B cell (primary cell): Measurements from ENCODE around the gene LYPD3. TPM values are rescaled to one million over a fixed set of nuclear protein-coding genes. Genes with fewer than 3 reads are reported as not detected.

Source experiments
- ATAC-seq: fragments of 200-7000 bp; cut with Tn5 transposase; one replicate; pipeline ENCODE4 v1.10.0; 2021; ENCODE audit warnings: low read depth, mild to moderate bottlenecking, moderate number of reproducible peaks, moderate library complexity
- CTCF ChIA-PET: fragments of 350-600 bp; sonication (Branson Sonifier 250); formaldehyde crosslinking; loops from one replicate; lab custom pipeline; 2021; ENCODE audit warnings: antibody characterized with exemption, inconsistent platforms; lab: Charles Lee
- POLR2A ChIA-PET: fragments of 350-600 bp; sonication (Branson Sonifier 250); formaldehyde crosslinking; loops from one replicate; lab custom pipeline; 2021; ENCODE audit warnings: antibody characterized with exemption; lab: Charles Lee
- DNase-seq: peaks from one replicate; pipeline ENCODE4 v3.0.0; 2013
- H2AFZ ChIP-seq: 2 replicates; pipeline ENCODE4 v1.6.1; 2012; ENCODE audit warnings: mild to moderate bottlenecking, low read depth, low read length; ENCODE audit not compliant: insufficient read depth, poor library complexity, severe bottlenecking
- H3K27ac ChIP-seq, 2 donors: 1 replicate in 1 of 2; 2 replicates in 1 of 2; pipeline ENCODE4 v1.5.1; 2012 to 2013; ENCODE audit warnings: low read length in 2 of 2, mild to moderate bottlenecking in 2 of 2, moderate library complexity in 1 of 2
- H3K27me3 ChIP-seq, 4 experiments: fragments of 200-600 bp in 1 of 4; sonication (generic) in 1 of 4; replicated peaks in 1 of 4; 1 replicate in 2 of 4; 2 replicates in 2 of 4; pipeline versions ENCODE4 v1.6.1 to v1.7.0; 2013 to 2016; ENCODE audit warnings: low read length in 3 of 4, mild to moderate bottlenecking in 2 of 4, mixed read lengths in 1 of 4, moderate library complexity in 1 of 4; ENCODE audit not compliant: insufficient read depth in 4 of 4, control insufficient read depth in 3 of 4; ENCODE audit errors: control extremely low read depth in 1 of 4
- H3K36me3 ChIP-seq, 2 experiments: replicated peaks in 1 of 2; 1 replicate in 1 of 2; 2 replicates in 1 of 2; pipeline versions ENCODE4 v1.6.1 to v1.7.1; 2013; ENCODE audit warnings: low read length in 1 of 2; ENCODE audit not compliant: insufficient read depth in 2 of 2, control insufficient read depth in 1 of 2; ENCODE audit errors: control extremely low read depth in 1 of 2, extremely low read depth in 1 of 2
- H3K4me1 ChIP-seq, 2 donors: fragments of 200-600 bp in 1 of 2; sonication (generic) in 1 of 2; 1 replicate in 1 of 2; 2 replicates in 1 of 2; pipeline versions ENCODE4 v1.5.1 to v1.6.1; 2013 to 2017; ENCODE audit warnings: low read length in 2 of 2; ENCODE audit not compliant: control insufficient read depth in 2 of 2, insufficient read depth in 2 of 2
- H3K4me2 ChIP-seq: replicated peaks from 2 replicates; pipeline ENCODE3; 2012; ENCODE audit warnings: mild to moderate bottlenecking, low read depth, low read length; ENCODE audit not compliant: poor library complexity, severe bottlenecking
- H3K4me3 ChIP-seq, 5 experiments: fragments of 200-600 bp in 1 of 5; sonication (generic) in 1 of 5; 1 replicate in 3 of 5; 2 replicates in 2 of 5; pipeline versions ENCODE4 v1.5.1 to v1.7.0; 2011 to 2016; ENCODE audit warnings: low read length in 4 of 5, mild to moderate bottlenecking in 4 of 5, low read depth in 2 of 5, control low read depth in 1 of 5, moderate library complexity in 1 of 5; ENCODE audit not compliant: insufficient read depth in 1 of 5; ENCODE audit errors: control extremely low read depth in 1 of 5, extremely low read depth in 1 of 5
- H3K79me2 ChIP-seq: fragments of 200-600 bp; sonication (generic); one replicate; pipeline ENCODE4 v1.6.0; 2016; ENCODE audit warnings: low read length; ENCODE audit not compliant: control insufficient read depth, insufficient read depth
- H3K9ac ChIP-seq: fragments of 200-600 bp; sonication (generic); 2 replicates; pipeline ENCODE4 v1.6.1; 2017; ENCODE audit warnings: mild to moderate bottlenecking, low read length, moderate library complexity
- H3K9me3 ChIP-seq, 3 donors: one replicate each; pipeline versions ENCODE4 v1.6.1 to v1.7.1; 2013; ENCODE audit warnings: low read length in 2 of 3; ENCODE audit not compliant: control insufficient read depth in 2 of 3, insufficient read depth in 1 of 3; ENCODE audit errors: control extremely low read depth in 1 of 3
- H4K20me1 ChIP-seq: 2 replicates; pipeline ENCODE4 v1.6.0; 2012; ENCODE audit warnings: mild to moderate bottlenecking, low read length; ENCODE audit not compliant: insufficient read depth, control insufficient read depth, poor library complexity, severe bottlenecking
- H3K27ac Mint-ChIP-seq: one replicate; pipeline ENCODE4 v1.8.0; 2021; ENCODE audit warnings: mixed read lengths
- H3K27me3 Mint-ChIP-seq: one replicate; pipeline ENCODE4 v1.8.0; 2021; ENCODE audit warnings: mixed read lengths
- H3K4me1 Mint-ChIP-seq: one replicate; pipeline ENCODE4 v1.8.0; 2021; ENCODE audit warnings: mixed read lengths
- H3K4me3 Mint-ChIP-seq: one replicate; pipeline ENCODE4 v1.8.0; 2021; ENCODE audit warnings: mixed read lengths
- H3K9me3 Mint-ChIP-seq: one replicate; pipeline ENCODE4 v1.8.0; 2022; ENCODE audit warnings: mixed read lengths; ENCODE audit not compliant: insufficient read depth
- CTCF ChIP-seq: fragments of 200-600 bp; IDR thresholded peaks from one replicate; pipeline ENCODE4 v1.8.0; 2022; ENCODE audit warnings: antibody characterized with exemption, mild to moderate bottlenecking
- EZH2 ChIP-seq: IDR thresholded peaks from 2 replicates; pipeline ENCODE4 v1.6.1; 2012; ENCODE audit warnings: borderline replicate concordance, low read depth, mild to moderate bottlenecking, moderate library complexity, low read length; ENCODE audit not compliant: insufficient read depth, poor library complexity, severe bottlenecking
- WGBS: methylation state at CpG from one replicate; pipeline ENCODE4 v1.1.5; 2013; ENCODE audit warnings: missing lambda C conversion rate; ENCODE audit not compliant: insufficient coverage; 5-methylcytosine and 5-hydroxymethylcytosine counted together
- intact Hi-C: fragments of 100-400 bp; cut with micrococcal nuclease; formaldehyde crosslinking; loops from one replicate; pipeline ENCODE4 v1.10.0; 2022
- polyA plus RNA-seq: library from polyadenylated mRNA; depleted of rRNA; stranded (reverse); fragments of >200 nt; gene quantifications from 2 replicates; pipeline ENCODE4 v1.2.3, GENCODE V29; 2012
- total RNA-seq, 2 donors: library from RNA; stranded (reverse); fragments of 120-200 nt in 1 of 2; gene quantifications; 1 replicate in 1 of 2; 2 replicates in 1 of 2; pipeline versions ENCODE4 v1.2.3 to v1.2.4, GENCODE V29; 2013 to 2022

Gene LYPD3
- total and polyA plus RNA-seq, 2 donors (not counting 1 experiment from before 2014, with no cell fraction given), result 0.27 to 2.2 TPM

GRCh38 chr19:43470288-43470687, 4.9 kb upstream of the LYPD3 start:
- Mint-ChIP-seq H3K4me3 (no peak overlapping the region), H3K9me3 (no peaks in the 10 kb centered on the region), H3K27me3 (peaks cover 4% of the 10 kb centered on the region), H3K27ac (no peak overlapping the region), H3K4me1 (peaks cover 8% of the 10 kb centered on the region)
- no peaks in the 10 kb centered on the region for H3K79me2 ChIP-seq
- peaks cover 0 to 10% (median 5%) of the 10 kb centered on the region in 4 experiments for H3K27me3 ChIP-seq
- no peaks in the 10 kb centered on the region for H4K20me1 ChIP-seq
- CTCF ChIA-PET, result no interaction called here
- TF ChIP-seq EZH2 (no peak), CTCF (no peak)
- ATAC-seq (no peak), DNase-seq (no peak)
- H3K9me3 ChIP-seq, result peaks cover 0 to 4% (median 0%) of the 10 kb centered on the region in 3 donors
- H3K4me2 ChIP-seq, result no peak overlapping the region
- H2AFZ ChIP-seq, result no peak overlapping the region
- POLR2A ChIA-PET, result no interaction called here
- no peak overlapping the region for H3K9ac ChIP-seq
- no peak overlapping the region for H3K27ac ChIP-seq
- H3K4me3 ChIP-seq, result no peak overlapping the region
- intact Hi-C loops, result no loop called here
- 97% methylated on average over 5 of the region's 10 CpGs for WGBS
- peaks cover 0 to 5% of the 10 kb centered on the region in 2 donors for H3K4me1 ChIP-seq
- no peaks in the 10 kb centered on the region for H3K36me3 ChIP-seq

GRCh38 chr19:43469160-43469480, 3.7 kb upstream of the LYPD3 start:
- H3K27ac ChIP-seq, result no peak overlapping the region

More at GRCh38 chr19:43469160-43469480, 3.7 kb upstream of the LYPD3 start:
- H3K79me2 ChIP-seq, result no peaks in the 10 kb centered on the region
- no peaks in the 10 kb centered on the region for H3K36me3 ChIP-seq
- no peak for DNase-seq
- ChIA-PET POLR2A (no interaction called here), CTCF (no interaction called here)
- peaks cover 0 to 11% (median 0%) of the 10 kb centered on the region in 3 donors for H3K9me3 ChIP-seq
- peaks cover 0 to 12% (median 5%) of the 10 kb centered on the region in 4 experiments for H3K27me3 ChIP-seq
- intact Hi-C loops, result no loop called here
- no peak overlapping the region for H2AFZ ChIP-seq
- no peaks in the 10 kb centered on the region for H3K9me3 Mint-ChIP-seq
- peaks cover 3% of the 10 kb centered on the region for H3K4me1 Mint-ChIP-seq
- no peak overlapping the region for H3K4me3 Mint-ChIP-seq
- H3K27me3 Mint-ChIP-seq, result peaks cover 4% of the 10 kb centered on the region
- H3K4me1 ChIP-seq, result peaks cover 6% of the 10 kb centered on the region in 2 donors
- no peak overlapping the region for H3K4me2 ChIP-seq
- H3K9ac ChIP-seq, result no peak overlapping the region
- no peak for ATAC-seq
- no CpG with 5 or more reads among the region's 1 CpG for WGBS
- no peak overlapping the region for H3K27ac Mint-ChIP-seq
- no peaks in the 10 kb centered on the region for H4K20me1 ChIP-seq
- H3K4me3 ChIP-seq, result no peak overlapping the region
- TF ChIP-seq CTCF (no peak), EZH2 (no peak)
